Bone marrow (tissue), 2 donors: ENCODE measurements around the gene LHPP.

Source experiments
- DNase-seq, 2 donors: peaks; one replicate each; lab custom pipeline; 2025; lab: John Stamatoyannopoulos, UW

LHPP gene

GRCh38 chr10:124447751-124448466, 13.7 kb upstream of the LHPP start:
- DNase-seq: no peak

DNA sequence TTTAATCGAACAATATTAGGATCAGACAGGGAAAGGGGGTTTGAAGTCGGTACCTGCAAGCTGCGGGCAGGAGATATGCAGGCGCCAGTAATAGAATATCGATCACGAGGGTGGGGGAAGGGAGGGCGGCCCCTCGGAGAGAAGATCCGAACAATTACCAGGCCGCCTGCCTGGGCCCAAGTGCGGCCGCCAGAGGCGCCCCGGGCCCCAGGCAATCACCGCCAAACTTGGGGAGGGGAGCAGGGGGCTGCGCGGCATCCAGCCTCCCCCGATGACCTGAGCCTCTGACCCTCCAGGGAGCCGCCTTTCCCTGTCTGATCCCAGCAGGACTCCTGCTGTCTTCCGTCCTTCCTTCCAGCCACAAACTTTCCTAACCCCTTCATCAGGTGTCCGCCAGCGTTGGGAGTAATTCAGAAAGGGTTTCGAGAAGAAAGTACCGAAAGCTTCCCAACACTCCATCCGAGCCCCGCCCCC, 12.9 kb upstream of the LHPP start:
- DNase-seq: no peak

GRCh38 chr10:124449170-124450011, 12.2 kb upstream of the LHPP start:
- no peak for DNase-seq

- DNase-seq: no peak
Measured at GRCh38 chr10:124450012-124450782, 11.4 kb upstream of the LHPP start, which contains the start of gene NKX1-2. Gene NKX1-2, minus strand, starts transcription at chr10:124450035. Its CDS starts 92 bp downstream, at chr10:124449943.

DNA sequence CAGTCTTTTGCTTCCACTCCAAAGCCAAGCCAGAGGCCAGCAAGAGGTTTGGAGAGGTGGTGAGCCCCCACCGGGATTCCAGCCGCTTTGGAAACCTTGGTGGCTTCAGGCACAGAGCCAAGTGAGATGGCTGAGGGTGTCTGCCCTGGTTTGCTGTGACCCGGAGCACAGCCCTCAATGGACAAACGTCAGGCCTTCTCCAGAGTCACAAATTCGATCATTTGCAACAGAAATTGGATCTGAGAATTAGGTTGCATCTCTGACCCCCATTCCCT, 10.9 kb upstream of the LHPP start:
- DNase-seq: no peak

- DNase-seq: no peak
Measured at GRCh38 chr10:124451276-124451675, 10.3 kb upstream of the LHPP start.

- DNase-seq: no peak
Measured at GRCh38 chr10:124453960-124454610, 7.5 kb upstream of the LHPP start.

DNA sequence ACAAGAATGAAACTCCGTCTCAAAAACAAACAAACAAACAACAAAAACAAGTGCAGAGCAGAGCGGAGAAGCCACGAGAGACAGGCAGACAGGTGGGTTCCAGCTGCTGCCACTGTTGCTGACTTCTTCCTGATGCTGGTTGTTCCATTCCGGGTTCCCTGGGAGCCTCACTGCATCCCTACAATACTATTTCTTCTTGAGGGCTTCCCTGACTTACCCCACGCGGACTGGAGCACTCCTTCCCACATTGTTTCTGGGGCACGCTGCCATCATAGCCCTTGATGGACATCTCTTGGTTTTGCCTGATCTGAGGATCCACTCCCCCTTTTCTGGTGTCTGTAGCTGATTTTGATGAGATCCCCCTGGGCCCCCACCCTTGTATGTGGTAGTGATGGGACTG, 6.2 kb upstream of the LHPP start:
- no peak for DNase-seq

DNA sequence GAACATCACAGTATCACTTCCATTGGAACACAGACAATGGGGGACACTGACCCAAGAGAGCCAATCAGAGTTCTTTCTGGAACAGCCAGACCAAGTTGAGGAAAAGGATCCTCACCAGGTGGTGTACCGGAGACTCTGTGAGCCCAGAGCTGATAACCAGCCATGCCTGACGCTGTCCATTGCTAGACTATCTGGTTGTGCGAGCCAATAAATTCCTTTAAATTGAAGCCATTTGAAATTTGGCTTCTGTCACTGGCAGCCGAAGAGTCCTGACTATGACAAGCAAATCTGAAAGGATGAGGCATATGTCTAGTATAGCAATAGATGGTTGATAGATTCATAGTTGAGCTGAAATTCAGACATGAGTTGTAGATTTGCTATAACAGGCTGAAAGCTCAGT, 3.1 kb upstream of the LHPP start:
- no peak for DNase-seq

DNA sequence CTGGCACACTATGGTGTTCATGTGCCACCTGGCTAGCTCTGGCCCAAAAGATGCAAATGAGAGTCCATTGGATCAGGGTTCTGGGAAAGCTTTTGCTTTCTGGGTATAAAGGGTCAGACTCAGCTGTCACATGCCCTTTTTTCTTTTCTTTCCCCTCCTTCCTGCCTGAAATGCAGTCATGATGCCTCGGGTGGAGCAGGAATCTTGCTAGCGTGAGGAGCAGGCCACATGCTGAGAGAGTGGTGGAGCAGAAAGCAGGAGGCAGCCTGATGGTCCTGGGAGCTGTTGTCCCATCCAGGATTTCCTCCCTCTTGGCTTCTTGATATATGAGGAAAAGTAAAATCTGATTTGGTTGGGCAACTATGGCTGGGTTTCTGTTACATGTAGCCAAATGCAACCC, 2.7 kb upstream of the LHPP start:
- no peak for DNase-seq

DNA sequence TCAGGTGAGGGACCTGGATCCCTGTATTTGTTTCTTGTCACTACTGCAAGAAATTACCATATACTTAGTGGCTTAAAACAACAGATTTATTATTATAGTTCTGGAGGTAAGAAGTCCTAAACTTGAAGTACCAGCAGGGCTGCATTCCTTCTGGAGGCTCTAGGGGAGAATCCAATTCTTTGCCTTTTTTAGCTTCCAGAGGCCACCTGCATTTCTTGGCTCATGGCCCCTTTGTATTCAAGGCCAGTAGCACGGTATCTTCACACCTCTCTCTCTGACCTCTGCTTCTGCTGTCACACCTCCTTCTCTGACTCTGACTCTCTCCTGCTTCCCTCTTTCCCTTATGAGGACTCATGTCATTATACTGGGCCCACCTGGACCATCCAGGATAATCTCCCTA, 2.2 kb upstream of the LHPP start:
- no peak for DNase-seq

GRCh38 chr10:124460144-124460543, 1.5 kb upstream of the LHPP start:
- DNase-seq: no peak

DNA sequence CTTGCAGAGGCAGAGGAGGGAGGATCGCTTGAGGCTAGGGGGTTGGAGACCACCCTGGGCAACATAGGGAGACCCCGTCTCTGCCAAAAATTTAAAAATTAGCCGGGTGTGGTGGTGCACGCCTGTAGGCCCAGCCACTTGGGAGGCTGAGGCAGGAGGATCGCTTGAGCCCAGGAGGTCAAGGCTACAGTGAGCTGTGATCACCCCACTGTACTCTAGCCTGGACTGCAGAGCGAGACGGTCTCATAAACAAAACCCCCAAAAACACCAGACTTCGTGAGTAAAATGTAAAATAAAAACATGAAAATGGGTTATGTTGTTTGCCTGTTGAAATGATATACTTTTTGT, 699 bp downstream of the LHPP start:
- DNase-seq: no peak

- DNase-seq: no peak
Measured at GRCh38 chr10:124464028-124464965, 2.7 kb downstream of the LHPP start.

DNA sequence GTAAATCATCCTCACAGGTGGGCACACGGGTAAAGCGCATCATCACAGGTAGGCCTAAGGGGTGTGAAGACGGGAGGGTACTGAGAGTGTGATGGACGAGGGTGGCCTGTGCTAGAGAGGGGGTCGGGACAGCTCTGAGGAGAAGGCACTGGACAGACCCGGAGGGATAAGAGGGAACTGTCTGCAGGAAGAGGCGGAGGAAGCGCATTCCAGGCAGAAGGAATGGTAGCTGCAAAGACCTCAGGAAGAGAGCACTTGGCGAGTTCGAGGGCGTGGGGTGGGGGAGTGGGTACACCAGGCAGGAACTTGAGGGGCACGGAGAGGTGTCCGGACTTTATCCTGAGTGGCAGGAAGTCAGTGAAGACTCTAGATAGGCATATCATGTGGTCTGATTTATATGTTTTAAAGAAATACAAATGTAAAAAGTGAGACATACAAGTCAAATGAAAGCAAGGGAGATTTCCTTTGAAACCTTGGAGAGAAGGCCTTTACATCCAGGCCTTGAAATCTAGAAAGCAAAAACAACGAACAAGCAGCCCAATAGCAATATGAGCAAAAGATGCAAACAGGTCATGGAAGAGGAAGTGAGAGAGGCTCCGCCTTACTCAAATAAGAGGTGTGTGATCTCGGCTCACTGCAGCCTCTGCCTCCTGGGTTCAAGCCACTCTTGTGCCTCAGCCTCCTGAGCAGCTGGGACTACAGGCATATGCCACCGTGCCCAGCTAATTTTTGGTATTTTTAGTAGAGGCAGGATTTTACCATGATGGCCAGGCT, 3.6 kb downstream of the LHPP start:
- DNase-seq: no peak

DNA sequence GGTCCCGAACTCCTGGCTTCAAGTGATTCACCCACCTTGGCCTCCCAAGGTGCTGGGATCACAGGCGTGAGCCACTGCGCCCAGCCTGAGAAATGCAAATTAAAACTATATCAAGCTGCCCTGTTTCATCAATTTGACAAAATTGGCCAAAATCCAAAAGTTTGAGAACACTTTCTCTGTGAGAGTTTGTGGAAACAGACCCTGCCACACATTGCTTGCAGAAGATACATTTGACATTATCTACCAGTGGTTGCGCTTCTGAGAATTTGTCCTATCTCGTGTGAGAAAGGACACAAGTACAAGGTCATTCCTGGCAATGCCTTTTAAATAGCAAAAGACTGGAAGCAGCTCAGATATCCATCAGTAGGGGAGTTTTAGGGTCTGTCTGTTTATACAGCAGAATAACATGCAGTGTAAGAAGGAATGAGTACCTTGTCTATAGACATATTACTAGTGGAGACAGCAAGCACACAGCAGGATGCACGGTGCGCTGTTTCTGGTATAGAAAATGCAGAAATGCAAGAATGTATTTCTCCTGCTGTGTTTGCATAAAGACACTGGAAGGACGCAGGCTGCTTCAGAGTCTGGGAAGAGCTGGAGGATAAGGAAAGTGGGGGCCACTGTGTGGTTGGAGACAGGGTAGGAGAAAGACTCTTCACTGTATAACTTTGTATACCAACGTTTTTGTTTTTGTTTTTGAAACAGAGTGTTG, 4.3 kb downstream of the LHPP start:
- DNase-seq: no peak

DNA sequence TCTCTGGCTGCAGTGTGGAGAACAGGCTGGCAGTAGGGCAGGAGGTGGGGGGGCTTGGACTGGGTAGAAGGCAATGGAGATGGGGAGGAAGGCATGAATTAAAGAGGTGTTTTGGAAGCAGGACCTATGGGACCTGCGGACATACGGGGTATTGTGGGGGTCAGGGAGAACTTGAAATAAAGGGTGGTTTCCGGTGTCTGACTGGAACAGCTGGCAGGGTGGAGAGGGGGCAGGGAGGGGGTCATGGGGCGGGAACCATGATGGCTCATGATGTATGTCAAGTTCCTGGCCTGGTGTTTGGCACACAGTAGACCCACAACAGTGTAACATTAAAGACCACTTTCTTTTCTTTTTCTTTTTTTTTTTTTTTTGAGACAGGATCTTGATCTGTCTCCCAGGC, 5.5 kb downstream of the LHPP start:
- DNase-seq: no peak

- no peak for DNase-seq
Measured at GRCh38 chr10:124468624-124469023, 7.0 kb downstream of the LHPP start.

GRCh38 chr10:124469956-124470484, 8.4 kb downstream of the LHPP start:
- no peak for DNase-seq
